ENCODE measurements around the gene MEMO1. TPM values are rescaled to one million over a fixed set of nuclear protein-coding genes. Genes with fewer than 3 reads are reported as not detected.
"Not testable (repeated sequence)": the region's sequence is repeated elsewhere in the genome, so short reads cannot be mapped to it uniquely, and the experiment has no call there.

The MEMO1 gene
- total RNA-seq, 1 donor from 2014 or later = 19.5 TPM

DNA sequence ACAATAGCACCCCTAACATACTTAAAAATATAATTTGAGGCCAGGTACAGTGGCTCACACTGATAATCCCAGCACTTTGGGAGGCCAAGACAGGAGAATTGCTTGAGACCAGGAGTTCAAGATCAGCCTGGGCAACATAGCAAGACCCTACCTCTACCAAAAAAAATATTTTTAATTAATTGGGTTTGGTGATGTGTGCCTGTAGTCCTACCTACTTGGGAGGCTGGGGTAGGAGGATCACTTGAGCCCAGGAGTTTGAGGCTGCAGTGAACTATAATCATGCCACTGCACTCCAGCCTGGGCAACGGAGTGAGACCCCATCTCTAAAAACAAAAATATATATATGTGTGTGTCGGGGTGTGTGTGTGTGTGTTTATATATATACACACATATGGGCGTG lies 91.3 kb downstream of the MEMO1 start:
- DNase-seq (ENCODE audit: low spot score) = no peak

DNA sequence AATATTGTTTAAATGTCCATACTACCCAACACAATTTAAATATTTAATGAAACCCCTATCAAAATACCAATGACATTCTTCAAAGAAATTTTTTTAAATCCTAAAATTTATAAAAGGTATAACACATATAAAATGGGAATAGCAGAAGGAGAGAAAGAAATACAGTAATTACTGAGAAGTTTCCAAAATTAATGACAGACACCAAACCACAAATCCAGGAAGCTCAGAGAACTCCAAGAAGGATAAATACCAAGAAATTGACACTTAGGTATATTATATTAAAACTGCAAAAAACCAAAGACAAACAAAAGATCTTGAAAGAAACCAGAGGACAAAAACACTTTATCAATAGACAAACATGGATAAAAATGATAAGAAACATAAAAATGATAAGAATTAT lies 101.1 kb downstream of the MEMO1 start:
- DNase-seq (ENCODE audit: low spot score) = no peak

DNA sequence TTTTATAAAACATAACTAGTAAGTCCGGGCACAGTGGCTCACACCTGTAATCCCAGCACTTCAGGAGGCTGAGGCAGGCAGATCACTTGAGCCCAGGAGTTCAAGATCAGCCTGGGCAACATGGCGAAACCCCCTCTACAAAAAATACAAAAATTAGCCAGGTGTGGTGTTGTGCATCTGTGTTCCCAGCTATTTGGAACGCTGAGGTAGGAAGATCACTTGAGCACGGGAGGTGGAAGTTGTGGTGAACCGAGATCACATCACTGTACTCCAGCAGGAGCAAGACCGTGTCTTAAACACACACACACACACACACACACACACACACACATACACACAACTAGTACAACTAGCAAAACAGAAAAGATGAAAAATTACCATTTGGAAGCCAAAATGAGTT lies 103.3 kb downstream of the MEMO1 start:
- DNase-seq (ENCODE audit: low spot score) = not testable (repeated sequence)

DNA sequence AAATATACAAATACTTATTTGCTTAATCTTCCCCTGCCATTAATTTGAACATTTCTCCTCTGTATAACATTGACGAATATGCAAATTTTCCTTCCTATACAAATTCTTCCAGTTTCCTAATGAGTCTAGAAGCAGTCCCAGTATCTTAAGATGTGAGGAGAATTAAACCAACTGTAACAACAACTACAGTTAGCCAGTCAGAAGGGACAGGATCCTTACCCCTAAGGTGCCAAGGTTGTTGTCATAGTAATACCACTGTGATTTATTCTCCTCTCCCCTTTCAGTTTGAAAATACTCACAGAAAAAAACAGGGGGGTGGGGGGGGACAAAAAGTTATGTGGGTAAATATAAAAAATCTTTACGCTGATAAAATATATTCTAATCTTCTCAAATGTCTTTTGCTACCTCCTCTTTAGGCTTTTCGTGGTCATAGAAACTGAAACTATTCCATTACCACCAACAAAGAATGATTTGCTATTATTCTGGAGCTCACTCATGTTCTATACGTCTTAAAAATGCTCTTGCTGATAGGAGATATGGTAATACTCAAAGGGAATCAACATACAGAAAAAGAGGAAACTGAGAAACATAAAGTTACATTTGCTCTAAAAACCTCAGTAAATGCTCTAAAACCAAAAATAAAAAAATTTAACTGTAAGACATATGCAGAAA lies 107.6 kb downstream of the MEMO1 start:
- no peak for DNase-seq (ENCODE audit: low spot score)

DNA sequence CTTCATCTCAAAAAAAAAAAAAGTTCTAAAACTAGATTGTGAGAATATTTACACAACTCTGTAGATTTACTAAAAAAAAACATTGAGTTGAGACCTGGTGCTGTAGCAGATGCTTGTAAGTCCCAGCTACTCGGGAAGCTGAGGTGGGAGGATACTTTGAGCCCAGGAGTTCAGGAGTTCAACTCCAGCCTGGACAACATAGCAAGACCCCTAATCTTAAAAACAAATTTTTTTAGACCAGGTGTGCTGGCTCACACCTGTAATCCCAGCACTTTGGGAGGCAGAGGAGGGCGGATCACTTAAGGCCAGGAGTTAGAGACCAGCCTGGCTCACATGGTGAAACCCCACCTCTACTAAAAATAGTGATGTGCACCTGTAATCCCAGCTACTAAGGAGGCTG lies 108.9 kb downstream of the MEMO1 start:
- DNase-seq (ENCODE audit: low spot score) = no peak

DNA sequence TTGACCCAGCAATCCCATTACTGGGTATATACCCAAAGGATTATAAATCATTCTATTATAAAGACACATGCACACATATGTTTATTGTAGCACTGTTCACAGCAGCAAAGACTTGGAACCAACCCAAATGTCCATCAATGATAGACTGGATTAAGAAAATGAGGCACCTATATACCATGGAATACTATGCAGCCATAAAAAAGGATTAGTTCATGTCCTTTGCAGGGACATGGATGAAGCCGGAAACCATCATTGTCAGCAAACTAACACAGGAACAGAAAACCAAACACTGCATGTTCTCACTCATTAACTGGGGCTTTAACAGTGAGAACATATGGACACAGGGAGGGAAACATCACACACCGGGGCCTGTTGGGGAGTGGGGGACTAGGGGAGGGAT lies 110.7 kb downstream of the MEMO1 start:
- not testable (repeated sequence) for DNase-seq (ENCODE audit: low spot score)

DNA sequence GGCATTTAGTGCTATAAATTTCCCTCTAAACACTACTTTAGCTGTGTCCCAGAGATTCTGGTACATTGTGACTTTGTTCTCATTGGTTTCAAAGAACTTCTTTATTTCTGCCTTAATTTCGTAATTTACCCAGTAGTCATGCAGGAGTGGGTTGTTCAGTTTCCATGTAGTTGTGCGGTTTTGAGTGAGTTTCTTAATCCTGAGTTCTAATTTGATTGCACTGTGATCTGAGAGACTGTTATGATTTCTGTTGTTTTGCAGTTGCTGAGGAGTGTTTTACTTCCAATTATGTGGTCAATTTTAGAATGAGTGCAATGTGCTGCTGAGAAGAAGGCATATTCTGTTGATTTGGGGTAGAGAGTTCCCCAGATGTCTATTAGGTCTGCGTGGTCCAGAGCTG lies 112.5 kb downstream of the MEMO1 start:
- DNase-seq (ENCODE audit: low spot score) = not testable (repeated sequence)

DNA sequence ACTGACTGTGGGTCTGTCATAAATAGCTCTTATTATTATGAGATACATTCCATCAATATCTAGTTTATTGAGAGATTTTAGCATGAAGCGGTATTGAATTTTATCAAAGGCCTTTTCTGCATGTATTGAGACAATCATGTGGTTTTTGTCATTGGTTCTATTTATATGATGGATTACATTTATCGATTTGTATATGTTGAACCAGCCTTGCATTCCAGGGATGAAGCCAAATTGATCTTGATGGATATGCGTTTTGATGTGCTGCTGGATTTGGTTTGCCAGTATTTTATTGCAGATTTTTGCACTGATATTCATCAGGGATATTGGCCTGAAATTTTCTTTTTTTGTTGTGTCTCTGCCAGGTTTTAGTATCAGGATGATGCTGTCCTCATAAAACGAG lies 113.5 kb downstream of the MEMO1 start:
- DNase-seq (ENCODE audit: low spot score) = not testable (repeated sequence)

DNA sequence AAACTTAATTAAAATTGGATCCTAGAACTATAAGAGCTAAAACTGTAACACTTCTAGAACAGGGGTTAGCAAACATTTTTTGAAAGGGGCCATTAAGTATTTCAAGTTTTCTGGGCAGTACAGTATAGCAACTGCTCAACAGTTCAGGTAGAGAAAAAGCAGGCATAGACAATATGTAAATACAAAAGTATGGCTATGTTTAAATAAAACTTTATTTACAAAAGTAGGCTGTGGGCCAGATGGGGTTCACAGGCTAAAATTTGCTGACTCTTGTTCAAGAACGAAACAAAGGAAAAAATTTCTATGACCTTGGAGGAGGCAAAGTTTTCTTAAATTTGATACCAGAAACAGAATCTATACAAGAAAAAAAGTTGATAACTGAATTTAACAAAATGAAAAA lies 114.5 kb downstream of the MEMO1 start:
- no peak for DNase-seq (ENCODE audit: low spot score)

DNA sequence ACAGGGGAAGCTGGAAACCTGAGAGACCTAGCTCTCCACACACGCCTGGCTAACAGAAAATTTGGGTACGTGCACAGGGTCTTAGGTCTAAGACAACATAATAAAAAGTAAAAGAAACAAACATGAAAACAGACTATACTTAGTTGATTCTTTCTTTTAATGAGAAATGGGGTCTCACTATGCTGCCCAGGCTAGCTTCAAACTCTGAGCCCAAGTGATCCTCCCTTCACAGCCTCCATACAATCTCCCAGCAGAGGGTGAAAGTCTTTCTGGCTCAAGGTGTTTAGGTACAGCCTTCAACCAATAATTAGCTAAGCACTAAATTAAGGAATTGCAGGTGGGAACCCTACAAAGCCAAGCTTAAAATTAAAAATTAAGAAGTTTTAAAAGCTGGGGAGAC lies 116.2 kb downstream of the MEMO1 start:
- DNase-seq (ENCODE audit: low spot score) = no peak

DNA sequence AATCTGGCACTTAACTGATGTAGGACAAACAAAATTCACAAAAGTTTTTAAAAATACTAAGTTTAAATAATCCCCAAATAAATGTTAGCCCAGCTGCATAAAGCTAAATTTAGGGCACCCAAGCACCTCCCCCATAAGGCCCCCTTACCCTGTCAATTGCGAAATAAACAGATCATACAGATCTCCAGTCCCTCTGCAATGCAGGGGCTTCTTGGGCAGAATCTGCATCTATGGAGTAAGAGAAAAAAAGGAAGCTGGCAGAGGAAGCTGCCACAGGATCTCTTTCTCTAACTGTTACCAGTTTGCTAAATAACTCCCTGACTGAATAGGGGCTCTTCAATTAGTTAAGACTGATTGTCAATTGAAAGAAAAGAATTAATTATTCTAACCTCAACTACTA lies 117.7 kb downstream of the MEMO1 start:
- DNase-seq (ENCODE audit: low spot score) = no peak

DNA sequence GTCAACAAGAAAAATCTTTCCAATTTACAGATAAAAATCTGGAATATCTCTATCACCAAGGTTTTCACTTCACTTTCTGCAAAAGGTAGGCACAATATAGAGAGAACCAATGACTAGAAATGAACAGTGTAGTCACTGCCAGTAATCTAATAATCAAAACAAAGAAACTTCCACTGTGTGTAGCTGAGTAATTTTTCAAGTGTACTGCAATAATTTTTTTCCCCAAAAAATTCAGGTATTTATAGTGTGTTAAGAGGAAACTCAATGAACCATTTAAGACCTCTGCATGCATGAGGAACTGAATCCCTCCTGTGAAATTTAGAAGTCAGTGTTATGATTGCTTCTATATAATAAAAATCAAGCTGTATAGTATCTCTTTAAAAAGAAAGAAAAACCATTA lies 121.8 kb downstream of the MEMO1 start:
- no peak for DNase-seq (ENCODE audit: low spot score)

DNA sequence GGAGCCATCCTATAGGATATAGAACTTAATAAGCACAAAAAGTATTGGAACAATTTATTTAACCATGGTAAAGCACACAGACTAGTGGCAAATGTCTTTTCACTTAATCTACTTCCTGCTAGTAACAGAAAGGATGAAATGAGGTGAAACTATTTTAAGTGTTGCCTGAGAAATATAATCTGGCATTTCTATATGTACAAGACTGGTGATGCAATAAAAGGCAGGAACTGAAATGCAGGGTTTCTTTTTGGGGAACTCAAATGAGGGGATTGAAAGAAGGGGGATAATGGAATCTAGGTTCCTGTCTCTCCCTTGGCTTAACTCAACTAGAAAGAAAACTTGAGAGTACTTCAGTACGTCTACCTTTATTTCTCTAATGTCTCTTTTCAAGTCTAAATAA lies 122.3 kb downstream of the MEMO1 start:
- no peak for DNase-seq (ENCODE audit: low spot score)

DNA sequence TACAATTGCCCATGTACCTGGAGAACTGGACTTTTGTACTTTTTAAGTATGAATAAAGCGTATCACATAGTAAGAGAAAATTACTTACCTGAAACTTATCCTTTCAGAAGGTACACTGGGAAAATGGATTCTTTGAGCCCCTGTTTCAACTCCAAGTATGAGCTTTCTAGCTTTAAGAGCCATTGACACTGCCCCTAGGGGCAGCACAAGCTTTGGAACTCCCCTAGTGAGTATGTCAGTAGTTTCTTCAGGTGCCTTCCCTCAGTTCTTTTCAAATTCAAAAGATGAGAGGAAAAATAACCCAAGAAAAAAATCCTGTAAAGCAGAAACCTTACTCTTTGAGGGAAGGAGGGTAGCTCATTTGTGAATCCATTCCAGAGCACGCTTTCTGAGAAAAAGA lies 124.1 kb downstream of the MEMO1 start:
- DNase-seq (ENCODE audit: low spot score) = no peak

DNA sequence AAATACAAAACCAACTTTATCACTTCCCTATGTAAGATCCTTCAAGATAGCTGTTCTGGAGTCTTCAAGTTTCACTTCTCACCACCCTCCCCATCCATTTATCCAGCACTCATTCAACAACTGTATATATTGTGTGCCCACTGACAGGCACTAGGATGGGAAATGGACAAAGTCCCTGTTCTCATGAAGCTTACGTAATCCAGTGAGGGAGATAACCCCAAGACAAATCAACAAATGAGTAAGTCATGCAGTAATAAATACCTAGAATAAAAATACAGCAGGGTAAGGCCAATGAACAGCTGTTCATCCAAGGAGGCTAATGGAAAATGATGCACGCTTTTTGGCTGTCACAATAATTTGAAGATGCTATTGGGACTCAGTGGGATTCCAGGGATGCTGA lies 133.8 kb downstream of the MEMO1 start:
- no peak for DNase-seq (ENCODE audit: low spot score)

DNA sequence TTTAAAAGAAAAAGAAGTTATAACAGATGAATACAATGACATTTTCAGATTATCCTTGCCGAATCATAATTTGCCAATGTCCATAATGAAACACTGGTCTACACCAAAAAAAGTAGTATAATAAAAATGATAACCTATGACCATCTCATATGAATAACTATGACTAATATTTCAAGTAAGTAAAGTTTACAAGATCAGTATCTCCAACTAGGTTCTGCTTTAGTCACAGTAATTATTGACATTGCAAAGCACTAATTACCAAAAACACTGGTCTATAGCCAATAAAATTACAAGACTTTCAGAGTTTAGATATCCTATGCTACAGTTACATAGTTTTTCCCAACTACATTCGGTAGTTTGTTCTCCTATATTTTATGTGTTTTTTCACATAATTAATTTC lies 136.7 kb downstream of the MEMO1 start:
- no peak for DNase-seq (ENCODE audit: low spot score)

DNA sequence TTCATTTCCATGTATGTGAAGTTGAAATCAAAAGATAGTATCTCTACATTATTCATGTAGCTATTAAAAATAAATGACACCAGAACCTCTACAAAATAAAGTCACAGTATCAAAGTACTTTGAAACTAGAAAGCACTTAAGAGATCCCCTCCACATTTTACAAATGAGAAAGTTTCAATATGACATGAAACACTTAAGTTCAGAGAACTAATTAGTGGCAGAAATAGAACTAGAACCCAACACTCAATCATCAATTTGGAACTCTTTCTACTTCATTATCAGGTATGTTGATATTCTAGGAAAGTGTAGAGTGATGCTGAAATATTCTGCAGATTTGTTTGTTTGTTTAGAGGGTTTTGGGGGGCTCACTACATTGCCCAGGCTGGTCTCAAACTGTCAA lies 145.6 kb downstream of the MEMO1 start:
- no peak for DNase-seq (ENCODE audit: low spot score)

DNA sequence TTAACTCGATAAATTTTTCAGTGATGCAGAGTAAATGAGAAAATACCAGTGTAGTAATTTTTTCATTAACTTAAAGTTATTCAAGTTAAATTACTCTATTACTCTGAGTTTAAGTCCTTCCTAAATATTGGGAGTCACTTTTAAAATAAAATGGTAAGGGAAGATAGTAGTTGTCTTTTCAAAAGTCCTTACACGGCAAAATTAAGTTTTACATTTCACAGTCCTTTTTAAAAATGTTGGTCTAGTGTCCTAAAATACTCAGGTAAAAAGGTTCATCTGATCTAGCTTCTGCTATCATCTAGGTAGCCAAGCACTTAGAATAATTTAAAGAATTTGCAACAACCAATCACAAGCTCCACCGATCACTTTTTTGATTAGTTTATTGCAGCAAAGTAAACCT lies 146.9 kb downstream of the MEMO1 start:
- DNase-seq (ENCODE audit: low spot score) = no peak

DNA sequence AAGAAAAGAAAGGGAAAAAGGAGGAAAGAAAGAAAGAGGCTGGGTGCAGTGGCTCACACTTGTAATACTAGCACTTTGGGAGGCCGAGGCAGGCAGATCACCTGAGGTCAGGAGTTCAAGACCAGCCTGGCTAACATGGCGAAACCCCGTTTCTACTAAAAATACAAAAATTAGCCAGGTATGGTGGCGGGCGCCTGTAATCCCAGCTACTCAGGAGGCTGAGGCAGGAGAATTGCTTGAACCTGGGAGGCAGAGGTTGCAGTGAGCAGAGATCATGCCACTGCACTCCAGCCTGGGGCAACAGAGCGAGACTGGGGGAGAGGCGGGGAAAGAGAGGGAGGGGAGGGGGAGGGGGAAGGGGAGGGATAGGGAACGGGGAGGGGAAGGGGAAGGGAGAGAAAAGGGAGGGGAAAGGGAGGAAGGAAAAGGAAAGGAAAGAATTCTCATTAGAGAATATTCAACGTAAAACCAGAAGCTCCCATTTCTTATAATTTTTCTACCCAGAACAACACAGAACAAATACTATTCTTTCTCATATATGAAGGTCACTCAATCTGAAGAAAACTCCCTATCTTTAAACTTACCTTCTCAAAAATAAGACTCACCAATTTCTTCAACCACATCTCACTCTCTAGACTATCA lies 147.7 kb downstream of the MEMO1 start:
- not testable (repeated sequence) for DNase-seq (ENCODE audit: low spot score)

DNA sequence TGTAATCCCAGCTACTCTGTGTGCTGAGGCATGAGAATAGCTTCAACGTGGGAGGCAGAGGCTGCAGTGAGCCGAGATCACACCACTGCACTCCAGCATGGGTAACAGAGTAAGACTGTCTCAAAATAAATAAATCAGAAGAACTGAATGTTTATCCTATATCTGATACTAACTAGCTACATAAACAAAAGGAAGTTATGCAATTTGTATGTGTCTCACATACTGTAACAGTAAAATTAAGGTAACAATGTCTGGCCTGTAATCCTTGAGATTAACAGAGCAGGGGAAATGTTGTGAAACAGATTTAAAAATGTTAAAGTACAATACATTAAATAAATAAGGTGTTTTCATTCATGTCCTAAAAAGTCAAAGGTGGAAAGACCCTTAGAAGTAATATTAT lies 150.8 kb downstream of the MEMO1 start:
- no peak for DNase-seq (ENCODE audit: low spot score)

DNA sequence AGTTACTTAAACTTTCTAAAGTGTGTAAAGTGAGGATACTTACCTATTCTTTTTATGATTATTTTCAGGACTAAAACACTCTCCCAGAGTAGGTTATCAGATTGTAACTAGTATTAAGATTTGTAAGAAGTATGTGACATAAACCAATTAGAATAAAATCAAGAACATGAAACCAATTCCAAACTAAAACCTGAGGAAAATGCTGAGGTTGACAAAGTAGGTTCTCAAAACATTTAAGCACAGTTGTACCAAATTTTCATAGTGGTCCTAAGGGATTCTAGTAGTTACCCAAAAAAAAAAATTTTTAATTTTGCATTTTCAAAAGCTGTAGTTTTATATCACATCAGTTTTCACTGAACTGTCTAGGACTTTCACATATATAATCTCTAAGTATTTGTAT lies 157.3 kb downstream of the MEMO1 start:
- DNase-seq (ENCODE audit: low spot score) = no peak

DNA sequence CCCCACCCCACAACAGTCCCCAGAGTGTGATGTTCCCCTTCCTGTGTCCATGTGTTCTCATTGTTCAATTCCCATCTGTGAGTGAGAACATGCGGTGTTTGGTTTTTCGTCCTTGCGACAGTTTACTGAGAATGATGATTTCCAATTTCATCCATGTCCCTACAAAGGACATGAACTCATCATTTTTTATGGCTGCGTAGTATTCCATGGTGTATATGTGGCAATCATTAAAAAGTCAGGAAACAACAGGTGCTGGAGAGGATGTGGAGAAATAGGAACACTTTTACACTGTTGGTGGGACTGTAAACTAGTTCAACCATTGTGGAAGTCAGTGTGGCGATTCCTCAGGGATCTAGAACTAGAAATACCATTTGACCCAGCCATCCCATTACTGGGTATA lies 168.7 kb downstream of the MEMO1 start:
- not testable (repeated sequence) for DNase-seq (ENCODE audit: low spot score)

DNA sequence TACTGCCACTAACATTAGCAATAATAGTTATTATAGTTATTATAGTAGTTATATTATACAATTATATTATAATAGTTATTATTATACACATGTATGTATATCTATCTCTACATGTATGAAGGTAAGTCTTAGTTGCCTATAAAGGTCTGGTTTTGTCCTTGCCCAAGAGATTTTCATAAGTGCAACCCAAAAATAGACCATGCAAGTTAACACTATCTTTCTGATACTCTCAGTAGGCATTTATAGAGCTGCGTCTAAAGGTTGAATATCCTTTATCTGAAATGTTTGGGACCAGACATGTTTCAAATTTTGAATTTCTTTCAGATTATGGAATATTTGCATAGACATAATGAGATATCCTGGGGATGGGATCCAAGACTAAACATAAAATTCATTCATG lies 175.4 kb downstream of the MEMO1 start:
- DNase-seq (ENCODE audit: low spot score) = no peak

DNA sequence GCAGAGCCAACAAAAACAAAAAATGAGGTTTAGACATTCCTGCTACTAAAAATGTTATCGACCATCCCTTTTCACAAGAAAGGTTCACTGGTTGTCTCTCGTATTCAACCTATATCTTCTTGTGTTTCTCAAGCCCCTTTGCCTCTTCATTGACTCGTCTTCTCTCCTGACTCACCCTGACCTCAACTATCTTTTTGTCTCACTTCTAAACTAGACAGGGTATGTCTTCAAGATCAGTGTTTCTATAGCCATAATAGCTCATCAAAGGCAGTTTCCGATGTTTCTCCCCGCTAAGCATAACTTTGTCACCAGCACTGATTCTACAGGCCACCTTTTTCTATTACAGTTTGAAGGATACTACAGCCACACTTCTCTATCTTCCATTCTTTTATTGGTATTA lies 178.4 kb downstream of the MEMO1 start:
- no peak for DNase-seq (ENCODE audit: low spot score)

Measured in umbilical cord (tissue), 2 donors.